ENCODE data around the gene KIF16B. TPM values are rescaled to one million over a fixed set of nuclear protein-coding genes. Genes with fewer than 3 reads are reported as not detected.

Gene KIF16B
- total and polyA plus RNA-seq, 4 donors: 5.9 to 20.3 (median 9.6) TPM

DNA sequence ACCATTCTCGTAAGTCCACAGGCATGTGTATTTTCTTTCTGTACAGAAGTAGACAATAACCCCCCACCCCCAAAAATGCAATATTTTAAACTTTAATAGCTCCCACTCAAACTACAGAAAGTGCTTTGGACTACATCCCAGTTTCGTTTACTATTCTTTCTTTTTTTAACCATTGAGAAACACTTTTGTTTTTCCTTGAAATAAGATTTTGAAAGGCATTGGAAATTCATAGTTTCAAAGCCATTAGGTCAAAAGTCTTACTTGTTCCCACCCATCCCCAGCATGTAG lies 140.0 kb downstream of the KIF16B start:
- DNase-seq (peak in 1 of 3 donors; percentile 48), ATAC-seq (ENCODE audit: insufficient read depth, low FRiP score) (no peak)
- Histone ChIP-seq H3K9ac (ENCODE audit: insufficient read depth in 1 of 2, low read length in 2 of 2) (no peak overlapping the region), H3K27me3 (ENCODE audit: control insufficient read depth in 3 of 3, insufficient read depth in 3 of 3, low read length in 2 of 3) (no peaks in the 10 kb centered on the region), H3K27ac (ENCODE audit: low read depth in 1 of 2, low read length in 1 of 2) (no peak overlapping the region), H3K4me3 (no peak overlapping the region), H3K36me3 (ENCODE audit: control insufficient read depth in 4 of 4, insufficient read depth in 4 of 4, low read length in 4 of 4) (peaks cover 0 to 8% (median 1%) of the 10 kb centered on the region in 4 donors), H3K4me1 (ENCODE audit: control insufficient read depth in 5 of 5, insufficient read depth in 5 of 5, low read length in 5 of 5) (peaks cover 1 to 12% (median 6%) of the 10 kb centered on the region in 5 donors), H3K9me3 (ENCODE audit: control insufficient read depth in 4 of 4, insufficient read depth in 3 of 4, low read length in 3 of 4) (no peaks in the 10 kb centered on the region)
- WGBS, 2 donors: 79 to 81% methylated on average over 2 of the region's 2 CpGs
- TF ChIP-seq CTCF (IDR thresholded peaks at IDR 0.05; ENCODE audit: control extremely low read depth, extremely low read depth): no peak

DNA sequence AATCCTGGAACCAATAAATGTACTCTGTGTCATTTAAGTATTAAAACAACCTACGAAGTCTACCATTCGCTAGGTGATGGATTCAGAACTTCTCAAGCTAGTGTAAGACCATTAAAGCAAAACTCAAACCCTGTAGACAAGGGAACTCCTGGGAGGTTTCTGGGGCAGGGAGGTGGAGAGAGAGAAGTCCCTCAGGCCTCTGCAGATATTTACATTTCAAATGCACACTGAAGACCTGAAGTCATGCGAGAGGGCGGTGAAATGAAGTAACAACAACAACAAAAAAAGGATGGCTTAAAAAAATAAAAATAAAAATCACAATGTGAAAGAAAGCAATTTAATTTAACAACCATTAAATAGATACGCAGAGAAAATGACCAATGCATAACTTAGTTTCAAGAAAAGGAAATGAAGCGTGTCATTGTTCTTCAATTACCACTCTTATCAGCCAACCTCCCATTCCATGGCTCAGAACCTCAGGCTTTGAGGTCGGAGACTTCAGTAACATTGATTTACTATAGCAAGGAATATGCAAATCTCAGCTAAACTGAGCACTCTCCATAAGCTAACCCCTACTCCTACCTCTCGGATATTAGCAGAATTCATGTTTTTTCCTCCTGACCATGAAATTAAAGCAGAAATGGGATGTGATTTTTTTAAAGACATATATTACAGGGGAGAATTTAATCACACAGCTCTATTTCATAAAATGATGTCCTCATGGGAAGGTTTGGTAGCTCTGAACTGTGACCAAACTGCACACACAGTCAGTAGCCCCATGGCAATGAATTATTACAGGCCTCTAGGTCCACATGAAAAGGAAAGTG lies 140.6 kb downstream of the KIF16B start:
- no peak overlapping the region for H3K9ac ChIP-seq (ENCODE audit: insufficient read depth in 1 of 2, low read length in 2 of 2)
- no peak for TF ChIP-seq CTCF (IDR thresholded peaks at IDR 0.05; ENCODE audit: control extremely low read depth, extremely low read depth)
- WGBS, 2 donors: 92 to 96% methylated on average over 8 of the region's 8 CpGs
- DNase-seq: no peak
- no peak overlapping the region for H3K27ac ChIP-seq (ENCODE audit: low read depth in 1 of 2, low read length in 1 of 2)
- H3K36me3 ChIP-seq (ENCODE audit: control insufficient read depth in 4 of 4, insufficient read depth in 4 of 4, low read length in 4 of 4): peaks cover 0 to 11% (median 3%) of the 10 kb centered on the region in 4 donors
- H3K4me3 ChIP-seq: no peak overlapping the region
- no peaks in the 10 kb centered on the region for H3K9me3 ChIP-seq (ENCODE audit: control insufficient read depth in 4 of 4, insufficient read depth in 3 of 4, low read length in 3 of 4)
- no peak for ATAC-seq (ENCODE audit: insufficient read depth, low FRiP score)
- no peaks in the 10 kb centered on the region for H3K27me3 ChIP-seq (ENCODE audit: control insufficient read depth in 3 of 3, insufficient read depth in 3 of 3, low read length in 2 of 3)
- H3K4me1 ChIP-seq (ENCODE audit: control insufficient read depth in 5 of 5, insufficient read depth in 5 of 5, low read length in 5 of 5): peaks cover 1 to 12% (median 6%) of the 10 kb centered on the region in 5 donors

- peaks cover 0 to 3% (median 0%) of the 10 kb centered on the region in 4 donors for H3K9me3 ChIP-seq (ENCODE audit: control insufficient read depth in 4 of 4, insufficient read depth in 3 of 4, low read length in 3 of 4)
- H3K9ac ChIP-seq (ENCODE audit: insufficient read depth in 1 of 2, low read length in 2 of 2): no peak overlapping the region
- 95 to 100% methylated on average over 1 of the region's 1 CpG for WGBS, 2 donors
- H3K4me3 ChIP-seq: no peak overlapping the region
- DNase-seq: no peak
- peaks cover 0 to 5% (median 1%) of the 10 kb centered on the region in 5 donors for H3K4me1 ChIP-seq (ENCODE audit: control insufficient read depth in 5 of 5, insufficient read depth in 5 of 5, low read length in 5 of 5)
- TF ChIP-seq CTCF (IDR thresholded peaks at IDR 0.05; ENCODE audit: control extremely low read depth, extremely low read depth): no peak
- no peak for ATAC-seq (ENCODE audit: insufficient read depth, low FRiP score)
- peaks cover 7 to 21% (median 9%) of the 10 kb centered on the region in 4 donors for H3K36me3 ChIP-seq (ENCODE audit: control insufficient read depth in 4 of 4, insufficient read depth in 4 of 4, low read length in 4 of 4)
- no peaks in the 10 kb centered on the region for H3K27me3 ChIP-seq (ENCODE audit: control insufficient read depth in 3 of 3, insufficient read depth in 3 of 3, low read length in 2 of 3)
- no peak overlapping the region for H3K27ac ChIP-seq (ENCODE audit: low read depth in 1 of 2, low read length in 1 of 2)
Measured at GRCh38 chr20:16428112-16428511, 145.1 kb downstream of the KIF16B start.
